Activated naive CD8-positive, alpha-beta T cell treated with anti-CD3 and anti-CD28 coated beads, Interleukin-2, amount 10 ng/mL, durations not matched to agents 7 days and 5 days (primary cell): ENCODE data around the gene B4GALNT4. TPM values are rescaled to one million over a fixed set of nuclear protein-coding genes. Genes with fewer than 3 reads are reported as not detected.

Source experiments
- ATAC-seq: fragments of 150-1000 bp; cut with Tn5 transposase; one replicate; pipeline ENCODE4 v1.10.0; 2021; ENCODE audit warnings: low read depth, moderate library complexity
- POLR2A ChIA-PET: fragments of 350-600 bp; sonication (Branson Sonifier 250); formaldehyde crosslinking; loops from one replicate; lab custom pipeline; 2021; ENCODE audit warnings: antibody characterized with exemption; lab: Charles Lee
- DNase-seq: peaks from one replicate; pipeline ENCODE4 v3.0.0; 2021
- H3K27ac Mint-ChIP-seq: one replicate; pipeline ENCODE4 v1.8.0; 2022; ENCODE audit warnings: mild to moderate bottlenecking, mixed read lengths
- H3K27me3 Mint-ChIP-seq: one replicate; pipeline ENCODE4 v1.8.0; 2022; ENCODE audit warnings: mild to moderate bottlenecking, moderate library complexity, mixed read lengths
- H3K36me3 Mint-ChIP-seq: one replicate; pipeline ENCODE4 v1.8.0; 2021; ENCODE audit warnings: mild to moderate bottlenecking, mixed read lengths
- H3K4me1 Mint-ChIP-seq: one replicate; pipeline ENCODE4 v1.8.0; 2021; ENCODE audit warnings: mixed read lengths
- H3K4me3 Mint-ChIP-seq: one replicate; pipeline ENCODE4 v1.8.0; 2022; ENCODE audit warnings: mild to moderate bottlenecking, moderate library complexity, mixed read lengths
- H3K9me3 Mint-ChIP-seq: one replicate; pipeline ENCODE4 v1.8.0; 2021; ENCODE audit warnings: mixed read lengths
- total RNA-seq, 2 experiments: library from RNA; stranded (reverse); gene quantifications; one replicate each; pipeline ENCODE4 v1.2.3, GENCODE V29; 2021

The B4GALNT4 gene
- total RNA-seq, 2 experiments from 2014 or later = 1.1 TPM

- Mint-ChIP-seq H3K36me3 (no peaks in the 10 kb centered on the region), H3K27me3 (peaks cover 5% of the 10 kb centered on the region), H3K27ac (no peak overlapping the region), H3K4me3 (no peak overlapping the region), H3K9me3 (peaks cover 6% of the 10 kb centered on the region), H3K4me1 (peaks cover 4% of the 10 kb centered on the region)
- POLR2A ChIA-PET = interaction anchor here (0.6 kb wide), 1 partner anchor 155 kb away, joined by 3 read pairs; no protein-coding TSS in a partner anchor
- ATAC-seq = no peak
- DNase-seq = no peak
These were observed 8.0 kb downstream of the B4GALNT4 start for GRCh38 chr11:377174-377865.

- Mint-ChIP-seq H3K9me3 (peaks cover 6% of the 10 kb centered on the region), H3K27ac (no peak overlapping the region), H3K36me3 (no peaks in the 10 kb centered on the region), H3K27me3 (peaks cover 5% of the 10 kb centered on the region), H3K4me1 (peaks cover 4% of the 10 kb centered on the region), H3K4me3 (no peak overlapping the region)
- ATAC-seq = no peak
- POLR2A ChIA-PET = no interaction called here
- no peak for DNase-seq
These were observed 8.7 kb downstream of the B4GALNT4 start for GRCh38 chr11:377883-378500.

- POLR2A ChIA-PET = no interaction called here
- H3K4me3 Mint-ChIP-seq = no peak overlapping the region
These were observed 10.2 kb downstream of the B4GALNT4 start for GRCh38 chr11:379205-380094.

GRCh38 chr11:380095-380480 lies 10.8 kb downstream of the B4GALNT4 start:
- Mint-ChIP-seq H3K27me3 (peaks cover 5% of the 10 kb centered on the region), H3K4me3 (no peak overlapping the region), H3K4me1 (peaks cover 4% of the 10 kb centered on the region), H3K36me3 (peaks cover 1% of the 10 kb centered on the region), H3K9me3 (no peaks in the 10 kb centered on the region), H3K27ac (no peak overlapping the region)
- no peak for ATAC-seq
- DNase-seq = no peak
- POLR2A ChIA-PET = no interaction called here

More at GRCh38 chr11:379205-380094, 10.2 kb downstream of the B4GALNT4 start:
- no peak for ATAC-seq
- no peak for DNase-seq
- no peaks in the 10 kb centered on the region for H3K9me3 Mint-ChIP-seq
- H3K4me1 Mint-ChIP-seq = peaks cover 4% of the 10 kb centered on the region
- peaks cover 1% of the 10 kb centered on the region for H3K36me3 Mint-ChIP-seq
- H3K27me3 Mint-ChIP-seq = peaks cover 5% of the 10 kb centered on the region
- no peak overlapping the region for H3K27ac Mint-ChIP-seq

GRCh38 chr11:380491-380890 lies 11.2 kb downstream of the B4GALNT4 start:
- DNase-seq (no peak), ATAC-seq (no peak)
- H3K4me3 Mint-ChIP-seq = no peak overlapping the region
- peaks cover 4% of the 10 kb centered on the region for H3K4me1 Mint-ChIP-seq
- H3K36me3 Mint-ChIP-seq = peaks cover 1% of the 10 kb centered on the region
- POLR2A ChIA-PET = no interaction called here
- H3K9me3 Mint-ChIP-seq = no peaks in the 10 kb centered on the region
- H3K27me3 Mint-ChIP-seq = peaks cover 5% of the 10 kb centered on the region
- H3K27ac Mint-ChIP-seq = no peak overlapping the region

GRCh38 chr11:380996-381395 lies 11.7 kb downstream of the B4GALNT4 start:
- DNase-seq (no peak), ATAC-seq (no peak)
- H3K4me1 Mint-ChIP-seq = peaks cover 4% of the 10 kb centered on the region
- POLR2A ChIA-PET = no interaction called here
- H3K27ac Mint-ChIP-seq = no peak overlapping the region
- H3K36me3 Mint-ChIP-seq = peaks cover 1% of the 10 kb centered on the region
- no peaks in the 10 kb centered on the region for H3K9me3 Mint-ChIP-seq
- peaks cover 5% of the 10 kb centered on the region for H3K27me3 Mint-ChIP-seq
- H3K4me3 Mint-ChIP-seq = no peak overlapping the region

GRCh38 chr11:381501-382072 lies 12.3 kb downstream of the B4GALNT4 start:
- H3K27me3 Mint-ChIP-seq = peaks cover 5% of the 10 kb centered on the region
- POLR2A ChIA-PET = no interaction called here
- ATAC-seq = no peak
- H3K36me3 Mint-ChIP-seq = peaks cover 1% of the 10 kb centered on the region
- peaks cover under 1% of the 10 kb centered on the region for H3K9me3 Mint-ChIP-seq
- no peak overlapping the region for H3K4me3 Mint-ChIP-seq
- peaks cover 4% of the 10 kb centered on the region for H3K4me1 Mint-ChIP-seq
- DNase-seq = no peak
- peak overlapping the region; percentile 6 for H3K27ac Mint-ChIP-seq

- peaks cover 4% of the 10 kb centered on the region for H3K36me3 Mint-ChIP-seq
- H3K9me3 Mint-ChIP-seq = peaks cover 5% of the 10 kb centered on the region
- peaks cover 5% of the 10 kb centered on the region for H3K4me1 Mint-ChIP-seq
- DNase-seq (no peak), ATAC-seq (peak; percentile 37)
- peak overlapping the region; percentile 6 for H3K27ac Mint-ChIP-seq
- H3K4me3 Mint-ChIP-seq = peak overlapping the region; percentile 44
- peaks cover 5% of the 10 kb centered on the region for H3K27me3 Mint-ChIP-seq
- POLR2A ChIA-PET = no interaction called here
These were observed 12.9 kb downstream of the B4GALNT4 start for GRCh38 chr11:382081-382629.

- Mint-ChIP-seq H3K4me1 (peaks cover 7% of the 10 kb centered on the region), H3K4me3 (no peak overlapping the region), H3K27me3 (peaks cover 5% of the 10 kb centered on the region), H3K9me3 (peaks cover 7% of the 10 kb centered on the region), H3K27ac (no peak overlapping the region), H3K36me3 (peaks cover 4% of the 10 kb centered on the region)
- ATAC-seq = no peak
- no peak for DNase-seq
- POLR2A ChIA-PET = no interaction called here
These were observed 14.1 kb downstream of the B4GALNT4 start for GRCh38 chr11:383431-383830.

GRCh38 chr11:384511-384910 lies 15.2 kb downstream of the B4GALNT4 start:
- ATAC-seq (no peak), DNase-seq (no peak)
- H3K36me3 Mint-ChIP-seq = peaks cover 4% of the 10 kb centered on the region
- H3K4me3 Mint-ChIP-seq = no peak overlapping the region
- H3K9me3 Mint-ChIP-seq = peaks cover 7% of the 10 kb centered on the region
- POLR2A ChIA-PET = no interaction called here
- H3K27me3 Mint-ChIP-seq = peaks cover 7% of the 10 kb centered on the region
- H3K27ac Mint-ChIP-seq = no peak overlapping the region
- peaks cover 7% of the 10 kb centered on the region for H3K4me1 Mint-ChIP-seq

GRCh38 chr11:385594-386351 lies 16.5 kb downstream of the B4GALNT4 start:
- peaks cover 7% of the 10 kb centered on the region for H3K9me3 Mint-ChIP-seq
- ATAC-seq (no peak), DNase-seq (no peak)
- peaks cover 4% of the 10 kb centered on the region for H3K36me3 Mint-ChIP-seq
- peaks cover 7% of the 10 kb centered on the region for H3K4me1 Mint-ChIP-seq
- H3K27ac Mint-ChIP-seq = no peak overlapping the region
- no peak overlapping the region for H3K4me3 Mint-ChIP-seq
- H3K27me3 Mint-ChIP-seq = peaks cover 7% of the 10 kb centered on the region
- POLR2A ChIA-PET = no interaction called here

- no peak overlapping the region for H3K4me3 Mint-ChIP-seq
- POLR2A ChIA-PET = no interaction called here
- peaks cover 4% of the 10 kb centered on the region for H3K36me3 Mint-ChIP-seq
- peaks cover 7% of the 10 kb centered on the region for H3K27me3 Mint-ChIP-seq
- peaks cover 7% of the 10 kb centered on the region for H3K9me3 Mint-ChIP-seq
- ATAC-seq (no peak), DNase-seq (no peak)
- no peak overlapping the region for H3K27ac Mint-ChIP-seq
- peaks cover 7% of the 10 kb centered on the region for H3K4me1 Mint-ChIP-seq
These were observed 17.2 kb downstream of the B4GALNT4 start for GRCh38 chr11:386483-386882.
